HCT116 (cell line): Measurements from ENCODE around the gene MPHOSPH10. TPM values are rescaled to one million over a fixed set of nuclear protein-coding genes. Genes with fewer than 3 reads are reported as not detected.

Experiments
- ATAC-seq: fragments of 200-7000 bp; cut with Tn5 transposase; 2 replicates; pipeline ENCODE4 v1.9.1; 2020; ENCODE audit warnings: mild to moderate bottlenecking, moderate library complexity
- BruUV-seq: library from RNA; stranded (reverse); fragments of 400-500 nt; replicated peaks from 2 replicates; lab custom pipeline; 2021; lab: Mats Ljungman, UMichigan
- CTCF ChIA-PET: fragments of 300-600 bp; sonication (Branson Sonifier 250); formaldehyde crosslinking; loops from one replicate; lab custom pipeline; 2021; ENCODE audit warnings: antibody characterized with exemption; lab: Charles Lee
- POLR2A ChIA-PET: fragments of 300-600, 350-600 bp; sonication (Branson Sonifier 250); formaldehyde crosslinking; loops from one replicate; lab custom pipeline; 2021; ENCODE audit warnings: antibody characterized with exemption; lab: Charles Lee
- RAD21 ChIA-PET, 2 experiments: fragments of 300-600 bp; sonication (Branson Sonifier 250); formaldehyde crosslinking; loops; one replicate each; lab custom pipeline; 2023; ENCODE audit warnings: low total read pairs in 2 of 2; ENCODE audit not compliant: uncharacterized antibody in 2 of 2, unreplicated experiment in 2 of 2, low non-redundant PET in 1 of 2; lab: Charles Lee
- DNase-seq: peaks from one replicate; pipeline ENCODE4 v3.0.0-alpha.2; 2010; ENCODE audit warnings: low read depth, low spot score
- H2AFZ ChIP-seq: fragments of 200-600 bp; shearing (Covaris generic), sonication (generic); 2 replicates; pipeline ENCODE4 v1.6.1; 2017; ENCODE audit warnings: low read depth, mixed run types, mixed read lengths, antibody characterized with exemption, low read length; ENCODE audit not compliant: poor library complexity, severe bottlenecking
- H3K27ac ChIP-seq: 2 replicates; pipeline ENCODE4 v1.5.1; 2012; ENCODE audit warnings: low read depth, low read length
- H3K27me3 ChIP-seq: fragments of 200-600 bp; sonication (generic); 2 replicates; pipeline ENCODE4 v1.6.1; 2016; ENCODE audit warnings: mixed run types, low read length, mixed read lengths; ENCODE audit not compliant: insufficient read depth
- H3K36me3 ChIP-seq, 2 experiments: fragments of 200-500 bp in 1 of 2; fragments of 200-600 bp in 1 of 2; sonication (Bioruptor generic) in 1 of 2; sonication (generic) in 1 of 2; 2 replicates each; pipeline versions ENCODE4 v1.5.1 to v1.6.1; 2014 to 2016; ENCODE audit warnings: low read length in 2 of 2, inconsistent platforms in 1 of 2, mixed read lengths in 1 of 2, mixed run types in 1 of 2; ENCODE audit not compliant: insufficient read depth in 2 of 2, control insufficient read depth in 1 of 2
- H3K4me1 ChIP-seq, 2 experiments: fragments of 200-600 bp in 1 of 2; sonication (generic) in 1 of 2; 2 replicates each; pipeline versions ENCODE4 v1.5.1 to v1.6.1; 2012 to 2017; ENCODE audit warnings: low read length in 2 of 2, inconsistent platforms in 1 of 2, mild to moderate bottlenecking in 1 of 2, mixed read lengths in 1 of 2, mixed run types in 1 of 2, moderate library complexity in 1 of 2; ENCODE audit not compliant: insufficient read depth in 2 of 2, control insufficient read depth in 1 of 2
- H3K4me2 ChIP-seq: fragments of 200-600 bp; sonication (generic); 2 replicates; pipeline ENCODE4 v1.6.1; 2017; ENCODE audit warnings: mixed run types, low read length, mixed read lengths
- H3K4me3 ChIP-seq, 2 experiments: fragments of 200-600 bp in 1 of 2; sonication (generic) in 1 of 2; replicated peaks in 1 of 2; 2 replicates each; pipeline ENCODE4 v1.5.1; 2011 to 2016; ENCODE audit warnings: low read length in 2 of 2, control low read depth in 1 of 2, low read depth in 1 of 2, mild to moderate bottlenecking in 1 of 2, mixed read lengths in 1 of 2, mixed run types in 1 of 2
- H3K79me2 ChIP-seq: fragments of 200-600 bp; sonication (generic); 2 replicates; pipeline ENCODE4 v1.6.1; 2017; ENCODE audit warnings: mild to moderate bottlenecking, mixed run types, low read length, moderate library complexity, mixed read lengths; ENCODE audit not compliant: insufficient read depth
- H3K9ac ChIP-seq: fragments of 200-600 bp; sonication (generic); 2 replicates; pipeline ENCODE4 v1.6.1; 2016; ENCODE audit warnings: low read length, mixed read lengths
- H3K9me2 ChIP-seq: fragments of 200-600 bp; sonication (generic), shearing (Covaris generic); 2 replicates; pipeline ENCODE4 v1.6.1; 2017; ENCODE audit warnings: mixed run types, mild to moderate bottlenecking, moderate library complexity; ENCODE audit not compliant: insufficient read depth
- H3K9me3 ChIP-seq, 2 experiments: fragments of 200-500 bp in 1 of 2; fragments of 200-600 bp in 1 of 2; sonication (Bioruptor generic) in 1 of 2; sonication (generic) in 1 of 2; 2 replicates each; pipeline ENCODE4 v1.6.1; 2014 to 2017; ENCODE audit warnings: low read length in 2 of 2, mixed read lengths in 2 of 2, inconsistent platforms in 1 of 2, low read depth in 1 of 2, mild to moderate bottlenecking in 1 of 2, mixed run types in 1 of 2, moderate library complexity in 1 of 2; ENCODE audit not compliant: control insufficient read depth in 1 of 2, insufficient read depth in 1 of 2
- H4K20me1 ChIP-seq: fragments of 200-600 bp; sonication (generic), shearing (Covaris generic); 2 replicates; pipeline ENCODE4 v1.6.1; 2017; ENCODE audit warnings: mixed run types, mild to moderate bottlenecking, moderate library complexity; ENCODE audit not compliant: insufficient read depth
- ATF3 ChIP-seq: IDR thresholded peaks from 2 replicates; pipeline ENCODE4 v1.6.1; 2012
- CBX3 ChIP-seq: IDR thresholded peaks from 2 replicates; pipeline ENCODE4 v1.6.1; 2012; ENCODE audit warnings: low read depth
- CTCF ChIP-seq, 3 experiments: fragments of 200-600 bp in 1 of 3; sonication (generic) in 1 of 3; IDR thresholded peaks in 2 of 3; conservative IDR thresholded peaks in 1 of 3; 2 replicates each; pipeline ENCODE4 v1.5.1; 2012 to 2017; ENCODE audit warnings: low read depth in 2 of 3, low read length in 2 of 3, antibody characterized with exemption in 1 of 3, borderline replicate concordance in 1 of 3, control low read depth in 1 of 3, mild to moderate bottlenecking in 1 of 3, mixed read lengths in 1 of 3, mixed run types in 1 of 3, moderate library complexity in 1 of 3; ENCODE audit not compliant: insufficient read depth in 1 of 3
- EZH2 ChIP-seq: fragments of 200-600 bp; sonication (generic); IDR thresholded peaks from 2 replicates; pipeline ENCODE4 v1.6.1; 2017; ENCODE audit warnings: antibody characterized with exemption, mixed run types
- EZH2phosphoT487 ChIP-seq: fragments of 200-600 bp; IDR thresholded peaks from 2 replicates; pipeline ENCODE4 v1.6.1; 2018; ENCODE audit warnings: antibody characterized with exemption, borderline replicate concordance
- FOSL1 ChIP-seq: IDR thresholded peaks from 2 replicates; pipeline ENCODE4 v1.6.1; 2012; ENCODE audit warnings: low read depth
- JUND ChIP-seq: IDR thresholded peaks from 2 replicates; pipeline ENCODE4 v1.6.1; 2012
- POLR2A ChIP-seq: IDR thresholded peaks from 2 replicates; pipeline ENCODE4 v1.7.0; 2011; ENCODE audit warnings: borderline replicate concordance; ENCODE audit not compliant: insufficient read depth, insufficient read length; ENCODE audit errors: extremely low read depth
- REST ChIP-seq: IDR thresholded peaks from 2 replicates; pipeline ENCODE4 v1.6.1; 2012; ENCODE audit warnings: low read depth
- SP1 ChIP-seq: IDR thresholded peaks from 2 replicates; pipeline ENCODE4 v1.6.1; 2012; ENCODE audit warnings: low read depth
- SRF ChIP-seq: IDR thresholded peaks from 2 replicates; pipeline ENCODE4 v1.6.1; 2012; ENCODE audit warnings: low read depth
- TCF7L2 ChIP-seq: IDR thresholded peaks from 2 replicates; pipeline ENCODE4 v1.7.0; 2011; ENCODE audit warnings: borderline replicate concordance, inconsistent platforms; ENCODE audit not compliant: insufficient read depth, insufficient read length; ENCODE audit errors: extremely low read depth
- ZNF274 ChIP-seq: fragments of 200-500 bp; sonication (Bioruptor generic); IDR thresholded peaks from 2 replicates; pipeline ENCODE4 v1.6.1; 2014; ENCODE audit warnings: mild to moderate bottlenecking, low read depth, low read length, inconsistent platforms
- intact Hi-C: fragments of 100-400 bp; cut with micrococcal nuclease; formaldehyde crosslinking; loops from 2 replicates; pipeline ENCODE4 v1.10.0; 2022
- total RNA-seq: library from RNA; stranded (reverse); gene quantifications from one replicate; pipeline ENCODE4 v1.2.1, GENCODE V29; 2021; ENCODE audit not compliant: unreplicated experiment

Gene MPHOSPH10
- total RNA-seq, 1 experiment from 2014 or later, result 36.7 TPM

GRCh38 chr2:71148506-71149063 lies 18.2 kb downstream of the MPHOSPH10 start:
- H3K27me3 ChIP-seq, result no peaks in the 10 kb centered on the region
- TF ChIP-seq ATF3 (no peak), EZH2 (no peak), FOSL1 (no peak), ZNF274 (no peak), POLR2A (no peak), SRF (no peak), JUND (no peak), CBX3 (no peak)
- POLR2A ChIA-PET, result no interaction called here

GRCh38 chr2:71150082-71150816 lies 19.8 kb downstream of the MPHOSPH10 start:
- Histone ChIP-seq H3K9me3 (no peaks in the 10 kb centered on the region), H3K27me3 (no peaks in the 10 kb centered on the region), H3K9ac (no peak overlapping the region), H3K79me2 (no peaks in the 10 kb centered on the region), H3K4me3 (no peak overlapping the region), H4K20me1 (no peaks in the 10 kb centered on the region), H3K27ac (no peak overlapping the region), H3K4me1 (no peaks in the 10 kb centered on the region), H3K4me2 (no peak overlapping the region), H3K36me3 (peaks cover 33 to 34% of the 10 kb centered on the region in 2 experiments), H3K9me2 (no peaks in the 10 kb centered on the region), H2AFZ (no peak overlapping the region)
- POLR2A ChIA-PET, result no interaction called here
- no peak for DNase-seq
- ATAC-seq, result peak; percentile 41; the same call in 1 of the 2 replicates
- BruUV-seq, result no TSS peak
- intact Hi-C loops, result no loop called here
- CTCF ChIA-PET, result no interaction called here
- RAD21 ChIA-PET, result no interaction called here
- TF ChIP-seq CTCF (IDR thresholded peaks at IDR 0.05 in 2 of 3, conservative IDR thresholded peaks at IDR 0.05 in 1 of 3; ENCODE audit: borderline replicate concordance in 1 of 3, insufficient read depth in 1 of 3, low read depth in 2 of 3, low read length in 2 of 3), result no peak; a peak in 1 of 6 replicates
- no peak for TF ChIP-seq REST
- no peak for TF ChIP-seq EZH2phosphoT487
- TF ChIP-seq TCF7L2, result no peak
- TF ChIP-seq SP1, result no peak
- no peak for TF ChIP-seq SRF
- no peak for TF ChIP-seq FOSL1
- no peak for TF ChIP-seq ATF3

More at GRCh38 chr2:71148506-71149063, 18.2 kb downstream of the MPHOSPH10 start:
- intact Hi-C loops, result no loop called here
- H3K4me3 ChIP-seq, result no peak overlapping the region
- no peaks in the 10 kb centered on the region for H3K4me1 ChIP-seq
- no peak overlapping the region for H3K27ac ChIP-seq
- H3K79me2 ChIP-seq, result no peaks in the 10 kb centered on the region
- no peaks in the 10 kb centered on the region for H4K20me1 ChIP-seq
- H3K9me3 ChIP-seq, result no peaks in the 10 kb centered on the region
- BruUV-seq, result no TSS peak
- H3K4me2 ChIP-seq, result no peak overlapping the region
- H3K9me2 ChIP-seq, result no peaks in the 10 kb centered on the region
- DNase-seq, result no peak
- no peak overlapping the region for H3K9ac ChIP-seq
- peaks cover 48 to 49% of the 10 kb centered on the region in 2 experiments for H3K36me3 ChIP-seq
- H2AFZ ChIP-seq, result no peak overlapping the region
- ATAC-seq, result no peak
- RAD21 ChIA-PET, result no interaction called here
- CTCF ChIA-PET, result no interaction called here
